Stomach smooth muscle (tissue), 2 donors: ENCODE measurements around the gene ALOX5.

Source experiments
- H3K27ac ChIP-seq: one replicate; pipeline ENCODE4 v1.7.0; 2013; ENCODE audit warnings: mild to moderate bottlenecking, low read length, inconsistent platforms
- H3K27me3 ChIP-seq, 2 donors: one replicate each; pipeline ENCODE4 v1.7.0; 2013; ENCODE audit warnings: low read length in 2 of 2; ENCODE audit not compliant: insufficient read depth in 2 of 2, control insufficient read depth in 1 of 2
- H3K36me3 ChIP-seq, 2 donors: one replicate each; pipeline ENCODE4 v1.7.0; 2013; ENCODE audit warnings: low read length in 2 of 2; ENCODE audit not compliant: control insufficient read depth in 2 of 2, insufficient read depth in 2 of 2
- H3K4me1 ChIP-seq: one replicate; pipeline ENCODE4 v1.7.0; 2013; ENCODE audit warnings: low read length; ENCODE audit not compliant: control insufficient read depth, insufficient read depth
- H3K4me3 ChIP-seq, 2 donors: one replicate each; pipeline ENCODE4 v1.7.0; 2013; ENCODE audit warnings: low read length in 2 of 2
- H3K9ac ChIP-seq, 2 donors: one replicate each; pipeline ENCODE4 v1.7.0; 2013; ENCODE audit warnings: low read length in 2 of 2, mild to moderate bottlenecking in 1 of 2
- H3K9me3 ChIP-seq, 2 donors: one replicate each; pipeline ENCODE4 v1.7.0; 2013; ENCODE audit warnings: low read length in 2 of 2; ENCODE audit not compliant: control insufficient read depth in 2 of 2
- donor health status: healthy.
- donor health status: Pancreatic carcinoma.

ALOX5 gene

GRCh38 chr10:45375101-45375500 lies 1.1 kb downstream of the ALOX5 start:
- H3K27ac ChIP-seq, result no peak overlapping the region
- H3K36me3 ChIP-seq, result no peaks in the 10 kb centered on the region
- no peak overlapping the region for H3K9ac ChIP-seq
- peaks cover 19% of the 10 kb centered on the region for H3K4me1 ChIP-seq
- H3K27me3 ChIP-seq, result peaks cover 42 to 46% of the 10 kb centered on the region in 2 donors
- no peak overlapping the region for H3K4me3 ChIP-seq
- no peaks in the 10 kb centered on the region for H3K9me3 ChIP-seq

DNA sequence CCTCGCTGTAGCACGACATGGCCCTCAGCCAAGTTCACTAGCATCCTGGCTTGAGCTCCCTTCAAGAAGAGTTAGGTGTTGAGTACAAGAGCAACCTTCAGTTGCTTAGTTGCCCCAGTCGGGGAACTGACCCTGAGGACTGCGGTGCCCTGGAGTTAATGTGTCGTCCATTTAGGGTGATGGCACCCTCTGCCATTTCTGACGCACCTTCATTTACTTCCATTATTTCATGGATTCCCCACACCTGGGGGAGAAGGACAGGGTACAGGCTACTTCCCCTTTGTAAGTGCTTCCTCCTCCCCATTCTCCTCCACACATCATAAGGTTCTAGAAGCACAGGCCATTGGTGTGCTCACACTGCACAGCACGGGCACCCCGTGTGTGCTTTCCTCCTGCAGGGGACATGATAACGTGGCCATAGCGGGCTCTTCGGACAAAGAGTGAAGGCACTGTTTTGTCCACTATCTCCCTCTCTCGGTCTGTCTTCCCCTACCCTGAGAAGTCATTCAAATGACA lies 1.8 kb downstream of the ALOX5 start:
- no peaks in the 10 kb centered on the region for H3K9me3 ChIP-seq
- H3K36me3 ChIP-seq, result no peaks in the 10 kb centered on the region
- no peak overlapping the region for H3K27ac ChIP-seq
- peaks cover 19% of the 10 kb centered on the region for H3K4me1 ChIP-seq
- H3K9ac ChIP-seq, result no peak overlapping the region
- H3K27me3 ChIP-seq, result peaks cover 43 to 47% of the 10 kb centered on the region in 2 donors
- H3K4me3 ChIP-seq, result no peak overlapping the region

DNA sequence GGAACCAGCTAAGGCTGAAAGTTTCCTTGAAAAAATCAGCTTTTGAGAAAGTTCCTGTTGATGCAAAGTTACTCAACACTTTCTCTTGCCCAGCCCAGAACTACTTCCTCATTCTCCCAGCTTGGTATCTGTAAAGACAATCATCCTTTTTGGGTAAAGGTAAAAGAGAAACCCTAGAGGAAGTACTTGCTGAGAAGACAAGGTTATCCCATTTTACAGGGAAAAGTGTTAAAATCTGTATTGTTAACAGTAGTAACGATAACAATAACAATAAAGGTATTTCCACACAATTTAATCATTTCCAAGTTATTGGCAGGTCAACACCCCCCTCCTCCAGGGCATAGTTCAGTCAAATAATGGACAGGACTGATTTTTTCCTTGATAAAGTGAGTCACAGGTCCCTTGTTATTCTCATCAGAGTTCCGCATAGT lies 2.4 kb downstream of the ALOX5 start:
- Histone ChIP-seq H3K4me3 (no peak overlapping the region), H3K27me3 (peaks cover 43 to 47% of the 10 kb centered on the region in 2 donors), H3K4me1 (peaks cover 19% of the 10 kb centered on the region)

GRCh38 chr10:45377321-45377720 lies 3.3 kb downstream of the ALOX5 start:
- H3K4me3 ChIP-seq, result no peak overlapping the region
- H3K27ac ChIP-seq, result no peak overlapping the region
- no peaks in the 10 kb centered on the region for H3K36me3 ChIP-seq
- H3K9ac ChIP-seq, result no peak overlapping the region
- H3K9me3 ChIP-seq, result no peaks in the 10 kb centered on the region
- peaks cover 19% of the 10 kb centered on the region for H3K4me1 ChIP-seq
- peaks cover 43 to 48% of the 10 kb centered on the region in 2 donors for H3K27me3 ChIP-seq

More for the DNA sequence above, 2.4 kb downstream of the ALOX5 start:
- no peaks in the 10 kb centered on the region for H3K36me3 ChIP-seq
- H3K27ac ChIP-seq, result no peak overlapping the region
- H3K9me3 ChIP-seq, result no peaks in the 10 kb centered on the region
- H3K9ac ChIP-seq, result no peak overlapping the region

DNA sequence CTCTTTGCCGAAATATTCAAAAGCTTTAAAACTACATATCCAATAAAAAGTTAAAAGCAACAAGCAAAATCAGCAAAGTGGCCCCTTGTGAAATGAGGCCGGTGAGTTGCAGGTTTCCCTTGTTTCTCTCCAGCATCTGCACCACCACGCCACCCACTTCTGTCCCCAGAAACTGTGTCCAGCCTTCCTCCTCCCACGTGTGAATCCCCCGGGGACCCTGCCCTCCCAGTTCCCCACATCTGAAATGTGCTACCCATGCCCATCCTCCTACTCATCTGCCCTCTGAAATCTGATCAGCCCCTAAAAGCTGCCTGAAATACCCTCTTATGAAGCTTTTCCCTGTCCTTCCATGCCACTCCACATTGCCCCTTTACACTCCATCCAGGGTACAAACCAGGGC lies 3.8 kb downstream of the ALOX5 start:
- Histone ChIP-seq H3K36me3 (no peaks in the 10 kb centered on the region), H3K4me3 (no peak overlapping the region), H3K27me3 (peaks cover 43 to 48% of the 10 kb centered on the region in 2 donors), H3K9ac (no peak overlapping the region), H3K9me3 (no peaks in the 10 kb centered on the region), H3K4me1 (peaks cover 19% of the 10 kb centered on the region), H3K27ac (no peak overlapping the region)

DNA sequence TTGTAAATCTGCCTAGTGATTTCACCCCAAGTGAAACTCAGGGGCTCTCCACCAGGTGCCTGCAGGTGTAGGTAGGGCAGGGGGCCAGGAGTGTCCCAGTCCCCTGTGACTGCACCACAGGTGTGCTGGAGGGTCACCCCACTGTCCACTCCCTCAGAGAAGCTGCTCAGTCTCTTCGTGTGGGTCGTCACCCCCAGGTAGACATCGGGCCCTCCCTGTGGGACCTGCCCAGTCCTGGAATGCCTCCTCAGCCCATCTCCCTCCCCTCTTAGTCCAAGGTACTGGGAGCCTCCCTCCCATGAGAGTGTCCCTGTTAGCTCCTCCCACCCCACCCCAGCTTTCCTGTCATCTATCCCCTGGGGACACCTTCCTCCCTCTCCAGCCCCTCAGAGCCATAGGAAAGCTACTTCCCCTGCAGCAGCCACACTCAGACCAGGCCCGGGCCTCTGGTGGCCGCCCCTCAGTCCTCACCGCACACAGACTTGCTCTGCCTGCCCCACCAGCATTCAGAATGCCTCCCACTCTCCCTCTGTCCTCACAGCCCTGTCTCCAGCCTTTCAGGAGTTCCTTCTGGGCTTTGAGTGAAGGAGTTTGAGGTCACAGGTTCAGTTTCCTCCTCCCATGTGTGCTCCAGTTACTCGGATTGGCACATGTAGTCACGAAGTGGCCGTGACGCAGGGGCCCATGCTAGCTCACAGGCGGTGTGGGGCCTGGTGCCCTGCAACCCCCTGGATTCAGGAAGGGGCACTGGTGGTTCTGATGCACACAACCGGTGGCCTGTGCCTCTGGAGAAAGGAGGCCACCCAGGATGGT lies 5.1 kb downstream of the ALOX5 start:
- no peak overlapping the region for H3K4me3 ChIP-seq
- H3K4me1 ChIP-seq, result peaks cover 10% of the 10 kb centered on the region
- no peak overlapping the region for H3K27ac ChIP-seq
- H3K36me3 ChIP-seq, result no peaks in the 10 kb centered on the region
- no peaks in the 10 kb centered on the region for H3K9me3 ChIP-seq
- peaks cover 43 to 45% of the 10 kb centered on the region in 2 donors for H3K27me3 ChIP-seq
- H3K9ac ChIP-seq, result no peak overlapping the region

- no peak overlapping the region for H3K27ac ChIP-seq
- no peak overlapping the region for H3K9ac ChIP-seq
- H3K9me3 ChIP-seq, result no peaks in the 10 kb centered on the region
- H3K4me1 ChIP-seq, result peaks cover 1% of the 10 kb centered on the region
- H3K36me3 ChIP-seq, result no peaks in the 10 kb centered on the region
- H3K4me3 ChIP-seq, result no peak overlapping the region
- peaks cover 36 to 39% of the 10 kb centered on the region in 2 donors for H3K27me3 ChIP-seq
Measured at GRCh38 chr10:45379891-45380540, 6.0 kb downstream of the ALOX5 start.

- H3K4me3 ChIP-seq, result no peak overlapping the region
- peaks cover 27 to 29% of the 10 kb centered on the region in 2 donors for H3K27me3 ChIP-seq
- H3K4me1 ChIP-seq, result no peaks in the 10 kb centered on the region
- no peak overlapping the region for H3K27ac ChIP-seq
- no peaks in the 10 kb centered on the region for H3K9me3 ChIP-seq
- no peak overlapping the region for H3K9ac ChIP-seq
- no peaks in the 10 kb centered on the region for H3K36me3 ChIP-seq
Measured at GRCh38 chr10:45380903-45381620, 7.0 kb downstream of the ALOX5 start.

GRCh38 chr10:45382591-45382990 lies 8.6 kb downstream of the ALOX5 start:
- Histone ChIP-seq H3K27ac (no peak overlapping the region), H3K4me3 (no peak overlapping the region), H3K27me3 (peaks cover 25 to 28% of the 10 kb centered on the region in 2 donors), H3K4me1 (no peaks in the 10 kb centered on the region), H3K9me3 (no peaks in the 10 kb centered on the region), H3K36me3 (no peaks in the 10 kb centered on the region), H3K9ac (no peak overlapping the region)

- Histone ChIP-seq H3K9ac (no peak overlapping the region), H3K27me3 (peaks cover 13 to 19% of the 10 kb centered on the region in 2 donors), H3K27ac (no peak overlapping the region), H3K36me3 (no peaks in the 10 kb centered on the region), H3K9me3 (no peaks in the 10 kb centered on the region), H3K4me3 (no peak overlapping the region), H3K4me1 (no peaks in the 10 kb centered on the region)
Measured at GRCh38 chr10:45383682-45384330, 9.8 kb downstream of the ALOX5 start.
